Measurements from ENCODE around the gene PIAS4. TPM values are rescaled to one million over a fixed set of nuclear protein-coding genes. Genes with fewer than 3 reads are reported as not detected.

The PIAS4 gene
- total and polyA plus RNA-seq, 9 of the 15 experiments (the other 6 are each of a cell fraction or from before 2014, with no cell fraction given) = 0.27 to 34.9 (median 14.4) TPM

GRCh38 chr19:4082172-4082571 is 74.6 kb downstream of the PIAS4 start:
- ChIA-PET POLR2A (interaction anchor here (0.7 to 3.8 kb wide), 5 partner anchors 11 to 167 kb away, joined by 3 to 13 read pairs (median 3); partner anchors contain the start of gene EEF2), CTCF (ENCODE audit: low intra/inter-chr PET ratio) (no interaction called here)
- TF ChIP-seq ATF7 (IDR thresholded peaks at IDR 0.05) (no peak), ILF3 (IDR thresholded peaks at IDR 0.05; ENCODE audit: borderline replicate concordance) (no peak), CEBPG (CRISPR knock-in tag; IDR thresholded peaks at IDR 0.05) (peak; percentile 33; the same call in 1 of the 2 replicates), CEBPG (tag; conservative IDR thresholded peaks at IDR 0.05 in 1 of 2, IDR thresholded peaks at IDR 0.05 in 1 of 2) (no peak), NR2C1 (IDR thresholded peaks at IDR 0.05) (peak; percentile 91), NR2C1 (tag; IDR thresholded peaks at IDR 0.05) (peak; percentile 92), BRCA1 (IDR thresholded peaks at IDR 0.05) (no peak), BRCA1 (CRISPR knock-in tag; IDR thresholded peaks at IDR 0.05) (no peak), NR2C2 (CRISPR knock-in tag; IDR thresholded peaks at IDR 0.05) (peak; percentile 71; the same call in 1 of the 2 replicates), NR2C2 (tag; IDR thresholded peaks at IDR 0.05) (peak; percentile 21; the same call in 1 of the 2 replicates), MCM7 (IDR thresholded peaks at IDR 0.05) (no peak)
- no peaks in the 10 kb centered on the region for H3K9me1 ChIP-seq (ENCODE audit: control insufficient read depth, insufficient read depth, low read length)
- H3K27ac ChIP-seq (ENCODE audit: extremely low read depth, low read depth, low read length) = no peak overlapping the region; the same call in 2 of the 3 replicates
- no peak overlapping the region for H3K4me3 ChIP-seq
- H3K79me2 ChIP-seq (ENCODE audit: control insufficient read depth, insufficient read depth, low read length) = no peaks in the 10 kb centered on the region
- H3K9ac ChIP-seq (ENCODE audit: insufficient read depth in 1 of 2, low read depth in 2 of 2, low read length in 2 of 2) = peak overlapping the region in 1 of 2 experiments; percentile 79; a peak in 2 of 4 replicates
- intact Hi-C loops (cut with micrococcal nuclease) (no loop called here), in situ Hi-C loops (cut with MboI) (no loop called here)
- ATAC-seq (no peak), FAIRE-seq (peak; percentile 74), DNase-seq (ENCODE audit: extremely low read depth in 1 of 4, low spot score in 3 of 4) (peak in 1 of 4 experiments; percentile 37)
- no TSS peak for BruUV-seq (replicated peaks)
- H2AFZ ChIP-seq (ENCODE audit: low read depth, low read length) = peak overlapping the region; percentile 87
- no peaks in the 10 kb centered on the region for H3K27me3 ChIP-seq (ENCODE audit: control insufficient read depth in 2 of 2, insufficient read depth in 2 of 2, low read length in 2 of 2)
- no peaks in the 10 kb centered on the region for H3K36me3 ChIP-seq (ENCODE audit: control insufficient read depth, insufficient read depth, low read length)
- no peaks in the 10 kb centered on the region for H3K9me3 ChIP-seq (replicated peaks; ENCODE audit: control insufficient read depth, insufficient read depth, low read depth, low read length)
- H3K4me2 ChIP-seq (ENCODE audit: insufficient read depth, low read length) = peak overlapping the region; percentile 24; the same call in 1 of the 2 replicates
- no peaks in the 10 kb centered on the region for H4K20me1 ChIP-seq (replicated peaks; ENCODE audit: control insufficient read depth, insufficient read depth, low read length)
- peaks cover 14 to 64% of the 10 kb centered on the region in 2 experiments for H3K4me1 ChIP-seq (replicated peaks in 1 of 2; ENCODE audit: control insufficient read depth in 2 of 2, insufficient read depth in 2 of 2, low read length in 2 of 2)
- 44% methylated on average over 6 of the region's 9 CpGs for WGBS (ENCODE audit: insufficient coverage, low coverage, missing lambda C conversion rate)
